Measurements from ENCODE around the gene PHF10.
A peak's percentile ranks its signal among the peaks of the same experiment; 100 is the strongest.
"Not testable (repeated sequence)": the region's sequence is repeated elsewhere in the genome, so short reads cannot be mapped to it uniquely, and the experiment has no call there.

Gene PHF10

DNA sequence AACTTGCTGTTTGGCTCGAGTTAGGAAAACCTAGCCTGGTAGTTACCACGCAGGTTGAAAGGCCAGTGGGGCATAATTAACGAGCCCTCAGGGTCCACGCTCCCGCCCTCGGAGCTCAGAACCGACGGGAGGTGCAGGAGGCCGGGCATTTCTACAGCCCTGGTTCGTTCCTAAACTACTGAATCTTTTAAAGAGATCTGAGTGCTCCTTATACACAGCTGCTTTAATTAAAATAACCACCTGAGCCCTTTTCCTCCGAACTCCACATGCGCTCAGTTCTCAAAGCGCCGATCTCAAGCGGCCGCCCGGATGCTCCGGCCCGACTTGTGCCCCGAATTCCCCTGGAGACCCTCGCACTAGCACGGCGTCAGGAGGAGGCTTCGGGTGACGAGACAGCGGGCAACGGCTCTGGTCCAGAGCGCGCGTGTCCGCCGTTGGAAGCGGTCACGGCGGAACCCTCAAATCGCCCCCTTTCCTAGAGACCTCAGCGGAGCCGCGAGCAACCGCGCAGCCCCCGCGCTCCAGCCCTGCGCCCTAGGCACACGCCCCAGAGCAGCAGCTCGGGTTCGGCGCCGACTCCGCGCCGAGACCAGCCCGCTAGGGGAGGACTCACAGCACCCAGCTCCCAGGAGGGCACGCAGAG, 22.9 kb downstream of the PHF10 start:
- Histone ChIP-seq H3K27ac (ENCODE audit: low read depth, low read length, severe bottlenecking) (peak overlapping the region; percentile 88), H3K36me3 (ENCODE audit: control insufficient read depth, insufficient read depth, low read length) (peaks cover 39% of the 10 kb centered on the region), H3K4me1 (ENCODE audit: control insufficient read depth, insufficient read depth, low read length, poor library complexity, severe bottlenecking) (peaks cover 16% of the 10 kb centered on the region), H3K9me3 (ENCODE audit: control insufficient read depth, low read length) (peaks cover 1% of the 10 kb centered on the region), H3K4me3 (ENCODE audit: extremely low read depth, insufficient read depth, low read length, poor library complexity, severe bottlenecking) (peak overlapping the region; percentile 83)
- WGBS, 2 experiments (ENCODE audit: insufficient coverage in 2 of 2) = 0 to 1% methylated on average over 41 to 54 of the region's 54 CpGs

- H3K4me3 ChIP-seq (ENCODE audit: extremely low read depth, insufficient read depth, low read length, poor library complexity, severe bottlenecking) = peak overlapping the region; percentile 83
- H3K4me1 ChIP-seq (ENCODE audit: control insufficient read depth, insufficient read depth, low read length, poor library complexity, severe bottlenecking) = peaks cover 16% of the 10 kb centered on the region
- peak overlapping the region; percentile 49 for H3K27ac ChIP-seq (ENCODE audit: low read depth, low read length, severe bottlenecking)
- peaks cover 43% of the 10 kb centered on the region for H3K36me3 ChIP-seq (ENCODE audit: control insufficient read depth, insufficient read depth, low read length)
- 28 to 57% methylated on average over 2 to 3 of the region's 5 CpGs for WGBS, 2 experiments (ENCODE audit: insufficient coverage in 2 of 2)
- H3K9me3 ChIP-seq (ENCODE audit: control insufficient read depth, low read length) = peaks cover 10% of the 10 kb centered on the region
These were observed 24.0 kb downstream of the PHF10 start for GRCh38 chr6:169700296-169700695.

DNA sequence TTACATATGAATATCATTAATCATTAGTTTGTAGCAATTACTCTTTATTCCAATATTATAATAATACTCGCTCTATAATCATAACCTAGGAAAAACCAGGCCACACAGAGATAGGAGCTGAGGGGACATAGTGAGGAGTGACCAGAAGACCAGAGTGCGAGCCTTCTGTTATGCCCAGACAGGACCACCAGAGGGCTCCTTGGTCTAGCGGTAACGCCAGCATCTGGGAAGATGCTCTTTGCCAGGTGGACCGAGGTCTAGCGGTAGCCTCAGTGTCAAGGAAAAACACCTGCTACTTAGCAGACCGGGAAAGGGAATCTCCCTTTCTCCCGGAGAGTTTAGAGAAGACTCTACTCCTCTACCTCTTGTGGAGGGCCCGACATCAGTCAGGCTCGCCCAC, 27.2 kb downstream of the PHF10 start:
- H3K36me3 ChIP-seq (ENCODE audit: control insufficient read depth, insufficient read depth, low read length) = peaks cover 52% of the 10 kb centered on the region
- H3K27ac ChIP-seq (ENCODE audit: low read depth, low read length, severe bottlenecking); H3K4me1 ChIP-seq (ENCODE audit: control insufficient read depth, insufficient read depth, low read length, poor library complexity, severe bottlenecking); H3K9me3 ChIP-seq (ENCODE audit: control insufficient read depth, low read length); H3K4me3 ChIP-seq (ENCODE audit: extremely low read depth, insufficient read depth, low read length, poor library complexity, severe bottlenecking): not testable (repeated sequence)
- WGBS, 2 experiments (ENCODE audit: insufficient coverage in 2 of 2) = 84 to 85% methylated on average over 9 of the region's 10 CpGs

DNA sequence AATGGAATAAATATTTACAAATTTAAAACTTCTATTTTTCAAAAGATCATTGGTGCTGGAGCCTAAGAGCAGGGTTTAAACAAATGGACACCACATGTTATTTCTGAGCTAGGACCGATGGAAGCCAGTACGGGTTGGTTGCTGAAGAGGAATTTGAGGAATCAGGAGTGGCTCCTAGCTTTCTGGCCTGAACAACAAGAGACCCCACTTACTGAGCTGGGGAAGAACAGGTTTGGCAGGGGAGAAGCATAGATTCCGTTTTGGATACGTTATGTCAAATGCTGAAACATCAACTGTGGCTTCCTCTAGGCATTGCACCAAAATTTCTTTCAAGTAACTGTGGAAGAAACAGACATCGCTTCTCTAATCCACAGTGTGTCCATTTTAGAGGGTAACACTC, 29.2 kb downstream of the PHF10 start:
- H3K9me3 ChIP-seq (ENCODE audit: control insufficient read depth, low read length) = peaks cover 10% of the 10 kb centered on the region
- no peak overlapping the region for H3K27ac ChIP-seq (ENCODE audit: low read depth, low read length, severe bottlenecking)
- H3K4me3 ChIP-seq (ENCODE audit: extremely low read depth, insufficient read depth, low read length, poor library complexity, severe bottlenecking) = no peak overlapping the region
- WGBS, 2 experiments (ENCODE audit: insufficient coverage in 2 of 2) = 94 to 100% methylated on average over 4 of the region's 5 CpGs
- H3K4me1 ChIP-seq (ENCODE audit: control insufficient read depth, insufficient read depth, low read length, poor library complexity, severe bottlenecking) = peaks cover 5% of the 10 kb centered on the region
- H3K36me3 ChIP-seq (ENCODE audit: control insufficient read depth, insufficient read depth, low read length) = peaks cover 65% of the 10 kb centered on the region

GRCh38 chr6:169692516-169692915, 31.8 kb downstream of the PHF10 start:
- Histone ChIP-seq H3K9me3 (ENCODE audit: control insufficient read depth, low read length) (peaks cover 10% of the 10 kb centered on the region), H3K27ac (ENCODE audit: low read depth, low read length, severe bottlenecking) (no peak overlapping the region)

GRCh38 chr6:169691260-169691659, 33.0 kb downstream of the PHF10 start:
- Histone ChIP-seq H3K9me3 (ENCODE audit: control insufficient read depth, low read length) (peaks cover 11% of the 10 kb centered on the region), H3K4me3 (ENCODE audit: extremely low read depth, insufficient read depth, low read length, poor library complexity, severe bottlenecking) (no peak overlapping the region), H3K4me1 (ENCODE audit: control insufficient read depth, insufficient read depth, low read length, poor library complexity, severe bottlenecking) (no peaks in the 10 kb centered on the region), H3K27ac (ENCODE audit: low read depth, low read length, severe bottlenecking) (no peak overlapping the region), H3K36me3 (ENCODE audit: control insufficient read depth, insufficient read depth, low read length) (peaks cover 68% of the 10 kb centered on the region)
- no CpG with 5 or more reads among the region's 2 CpGs for WGBS, 2 experiments (ENCODE audit: insufficient coverage in 2 of 2)

More at GRCh38 chr6:169692516-169692915, 31.8 kb downstream of the PHF10 start:
- WGBS, 2 experiments (ENCODE audit: insufficient coverage in 2 of 2) = 92 to 100% methylated on average over 3 of the region's 3 CpGs
- H3K4me1 ChIP-seq (ENCODE audit: control insufficient read depth, insufficient read depth, low read length, poor library complexity, severe bottlenecking) = no peaks in the 10 kb centered on the region
- no peak overlapping the region for H3K4me3 ChIP-seq (ENCODE audit: extremely low read depth, insufficient read depth, low read length, poor library complexity, severe bottlenecking)
- peaks cover 66% of the 10 kb centered on the region for H3K36me3 ChIP-seq (ENCODE audit: control insufficient read depth, insufficient read depth, low read length)

GRCh38 chr6:169689287-169689686, 35.0 kb downstream of the PHF10 start:
- no peak overlapping the region for H3K27ac ChIP-seq (ENCODE audit: low read depth, low read length, severe bottlenecking)
- H3K4me1 ChIP-seq (ENCODE audit: control insufficient read depth, insufficient read depth, low read length, poor library complexity, severe bottlenecking) = no peaks in the 10 kb centered on the region
- H3K4me3 ChIP-seq (ENCODE audit: extremely low read depth, insufficient read depth, low read length, poor library complexity, severe bottlenecking) = no peak overlapping the region
- H3K36me3 ChIP-seq (ENCODE audit: control insufficient read depth, insufficient read depth, low read length) = peaks cover 63% of the 10 kb centered on the region
- peaks cover 9% of the 10 kb centered on the region for H3K9me3 ChIP-seq (ENCODE audit: control insufficient read depth, low read length)
- WGBS, 2 experiments (ENCODE audit: insufficient coverage in 2 of 2) = 93 to 97% methylated on average over 6 of the region's 6 CpGs

GRCh38 chr6:169685860-169686259, 38.4 kb downstream of the PHF10 start:
- no peak overlapping the region for H3K27ac ChIP-seq (ENCODE audit: low read depth, low read length, severe bottlenecking)
- peaks cover 9% of the 10 kb centered on the region for H3K9me3 ChIP-seq (ENCODE audit: control insufficient read depth, low read length)
- no peaks in the 10 kb centered on the region for H3K4me1 ChIP-seq (ENCODE audit: control insufficient read depth, insufficient read depth, low read length, poor library complexity, severe bottlenecking)
- no peak overlapping the region for H3K4me3 ChIP-seq (ENCODE audit: extremely low read depth, insufficient read depth, low read length, poor library complexity, severe bottlenecking)
- peaks cover 71% of the 10 kb centered on the region for H3K36me3 ChIP-seq (ENCODE audit: control insufficient read depth, insufficient read depth, low read length)
- 100% methylated on average over 1 of the region's 2 CpGs; no CpG with 5 or more reads in 1 of the 2 experiments for WGBS, 2 experiments (ENCODE audit: insufficient coverage in 2 of 2)

- H3K9me3 ChIP-seq (ENCODE audit: control insufficient read depth, low read length) = peaks cover 9% of the 10 kb centered on the region
- no peak overlapping the region for H3K27ac ChIP-seq (ENCODE audit: low read depth, low read length, severe bottlenecking)
- H3K36me3 ChIP-seq (ENCODE audit: control insufficient read depth, insufficient read depth, low read length) = peaks cover 66% of the 10 kb centered on the region
- WGBS, 2 experiments (ENCODE audit: insufficient coverage in 2 of 2) = 87 to 100% methylated on average over 1 to 2 of the region's 3 CpGs
- H3K4me1 ChIP-seq (ENCODE audit: control insufficient read depth, insufficient read depth, low read length, poor library complexity, severe bottlenecking) = no peaks in the 10 kb centered on the region
- no peak overlapping the region for H3K4me3 ChIP-seq (ENCODE audit: extremely low read depth, insufficient read depth, low read length, poor library complexity, severe bottlenecking)
These were observed 40.2 kb downstream of the PHF10 start for GRCh38 chr6:169684056-169684455.

DNA sequence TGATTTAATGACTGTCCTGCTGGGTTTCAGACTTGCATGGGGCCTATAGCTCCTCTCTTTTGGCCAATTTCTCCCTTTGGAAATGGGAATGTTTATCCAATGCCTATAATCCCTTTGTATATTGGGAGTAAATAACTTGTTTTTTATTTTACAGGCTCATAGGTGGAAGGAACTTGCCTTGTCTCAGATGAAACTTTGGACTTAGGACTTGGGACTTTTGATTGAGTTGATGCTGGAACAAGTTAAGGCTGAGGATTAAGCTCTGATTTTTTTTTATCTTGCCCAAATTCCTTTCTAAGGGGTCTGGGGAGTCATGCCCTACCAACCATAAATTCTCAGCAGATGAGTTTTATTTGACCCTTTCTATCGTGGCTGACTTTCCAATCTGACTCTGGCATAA, 46.0 kb downstream of the PHF10 start:
- WGBS, 2 experiments (ENCODE audit: insufficient coverage in 2 of 2) = 67 to 100% methylated on average over 1 of the region's 1 CpG
- no peak overlapping the region for H3K4me3 ChIP-seq (ENCODE audit: extremely low read depth, insufficient read depth, low read length, poor library complexity, severe bottlenecking)
- H3K4me1 ChIP-seq (ENCODE audit: control insufficient read depth, insufficient read depth, low read length, poor library complexity, severe bottlenecking) = no peaks in the 10 kb centered on the region
- peaks cover 60% of the 10 kb centered on the region for H3K36me3 ChIP-seq (ENCODE audit: control insufficient read depth, insufficient read depth, low read length)
- H3K9me3 ChIP-seq (ENCODE audit: control insufficient read depth, low read length) = peaks cover 3% of the 10 kb centered on the region
- no peak overlapping the region for H3K27ac ChIP-seq (ENCODE audit: low read depth, low read length, severe bottlenecking)

- Histone ChIP-seq H3K9me3 (ENCODE audit: control insufficient read depth, low read length) (peaks cover 3% of the 10 kb centered on the region), H3K27ac (ENCODE audit: low read depth, low read length, severe bottlenecking) (no peak overlapping the region), H3K4me1 (ENCODE audit: control insufficient read depth, insufficient read depth, low read length, poor library complexity, severe bottlenecking) (no peaks in the 10 kb centered on the region), H3K36me3 (ENCODE audit: control insufficient read depth, insufficient read depth, low read length) (peaks cover 60% of the 10 kb centered on the region), H3K4me3 (ENCODE audit: extremely low read depth, insufficient read depth, low read length, poor library complexity, severe bottlenecking) (no peak overlapping the region)
- 88 to 100% methylated on average over 1 of the region's 1 CpG for WGBS, 2 experiments (ENCODE audit: insufficient coverage in 2 of 2)
These were observed 47.2 kb downstream of the PHF10 start for GRCh38 chr6:169677096-169677495.

All from mesodermal cell (in vitro differentiated cells).